Tibial nerve (tissue), 4 donors: ENCODE measurements around the gene SLC4A9.

Source experiments
- CTCF ChIP-seq, 5 experiments: fragments of 200-600 bp in 3 of 5; fragments of 450-650 bp in 2 of 5; sonication (generic) in 3 of 5; IDR thresholded peaks; one replicate each; pipeline ENCODE4 v1.5.1; 2016 to 2019; ENCODE audit warnings: antibody characterized with exemption in 5 of 5, mild to moderate bottlenecking in 3 of 5, moderate library complexity in 2 of 5
- EP300 ChIP-seq, 2 donors: sonication (generic); formaldehyde crosslinking; IDR thresholded peaks; one replicate each; pipeline ENCODE4 v1.6.1; 2017; ENCODE audit warnings: antibody characterized with exemption in 2 of 2, mild to moderate bottlenecking in 1 of 2

GRCh38 chr5:140393738-140394137 lies 33.7 kb downstream of the SLC4A9 start:
- TF ChIP-seq CTCF (IDR thresholded peaks at IDR 0.05): no peak
- no peak for TF ChIP-seq EP300 (IDR thresholded peaks at IDR 0.05)
